A549 (cell line): ENCODE results near the gene PMIS2.

Source experiments
- BHLHE40 ChIP-seq: IDR thresholded peaks from 2 replicates; pipeline ENCODE4 v1.6.1; 2012; ENCODE audit warnings: low read depth, low read length, inconsistent platforms
- CHD2 ChIP-seq: fragments of 150-350 bp; IDR thresholded peaks from 2 replicates; pipeline ENCODE4 v1.6.1; 2014; ENCODE audit warnings: low read length; ENCODE audit not compliant: partially characterized antibody
- CTCF ChIP-seq: fragments of >200 bp; sonication (Bioruptor Twin); formaldehyde crosslinking; IDR thresholded peaks from 3 replicates; pipeline ENCODE4 v1.5.1; 2016
- PHF8 ChIP-seq: fragments of 200-600 bp; sonication (generic); IDR thresholded peaks from 2 replicates; pipeline ENCODE4 v1.6.1; 2016; ENCODE audit warnings: low read depth, mild to moderate bottlenecking, antibody characterized with exemption, moderate library complexity, borderline replicate concordance
- POLR2A ChIP-seq: IDR thresholded peaks from 2 replicates; pipeline ENCODE4 v1.6.1; 2012; ENCODE audit warnings: mild to moderate bottlenecking, low read length
- RAD21 ChIP-seq, 2 experiments: fragments of >200 bp in 1 of 2; sonication (Bioruptor Twin) in 1 of 2; formaldehyde crosslinking in 1 of 2; IDR thresholded peaks in 1 of 2; conservative IDR thresholded peaks in 1 of 2; 2 replicates in 1 of 2; 3 replicates in 1 of 2; pipeline ENCODE4 v1.6.1; 2012 to 2018; ENCODE audit warnings: inconsistent platforms in 1 of 2
- USF2 ChIP-seq: fragments of 450-650 bp; IDR thresholded peaks from 2 replicates; pipeline ENCODE4 v1.6.1; 2014; ENCODE audit warnings: antibody characterized with exemption

- TF ChIP-seq CTCF (no peak), RAD21 (conservative IDR thresholded peaks at IDR 0.05 in 1 of 2, IDR thresholded peaks at IDR 0.05 in 1 of 2) (no peak), POLR2A (no peak), CHD2 (no peak), BHLHE40 (no peak), PHF8 (no peak), USF2 (no peak)
Measured at GRCh38 chr19:35622750-35623149, 36.8 kb downstream of the PMIS2 start.
